ACC112 (cell line): ENCODE data around the gene TMEM244.
"Not testable (repeated sequence)": the region's sequence is repeated elsewhere in the genome, so short reads cannot be mapped to it uniquely, and the experiment has no call there.

Experiments
- H2AFZ ChIP-seq: fragments of 200-600 bp; sonication (generic); one replicate; pipeline ENCODE4 v1.6.0; 2017; ENCODE audit warnings: antibody characterized with exemption, low read length; ENCODE audit not compliant: unreplicated experiment
- H3K27ac ChIP-seq: fragments of 200-600 bp; sonication (generic); 2 replicates; pipeline ENCODE4 v1.5.1; 2014; ENCODE audit warnings: low read depth, mild to moderate bottlenecking, antibody characterized with exemption, low read length, moderate library complexity
- H3K27me3 ChIP-seq: fragments of 200-600 bp; sonication (generic); 2 replicates; pipeline ENCODE4 v1.6.1; 2014; ENCODE audit warnings: mild to moderate bottlenecking, antibody characterized with exemption, low read length, moderate library complexity, mixed read lengths; ENCODE audit not compliant: insufficient read depth
- H3K36me3 ChIP-seq: fragments of 200-600 bp; sonication (generic); 2 replicates; pipeline ENCODE4 v1.6.1; 2016; ENCODE audit warnings: mild to moderate bottlenecking, antibody characterized with exemption, low read length, moderate library complexity, mixed read lengths; ENCODE audit not compliant: insufficient read depth
- H3K4me1 ChIP-seq: fragments of 200-600 bp; sonication (generic); one replicate; pipeline ENCODE4 v1.6.1; 2016; ENCODE audit warnings: low read length, mixed read lengths; ENCODE audit not compliant: insufficient read depth, unreplicated experiment, control insufficient read depth
- H3K4me3 ChIP-seq: fragments of 200-600 bp; sonication (generic); 2 replicates; pipeline ENCODE4 v1.5.1; 2014; ENCODE audit warnings: mild to moderate bottlenecking, low read depth, low read length
- H3K79me2 ChIP-seq: fragments of 200-600 bp; sonication (generic); one replicate; pipeline ENCODE4 v1.6.0; 2016; ENCODE audit warnings: low read length; ENCODE audit not compliant: control insufficient read depth, unreplicated experiment, insufficient read depth

Gene TMEM244

GRCh38 chr6:129845696-129846095 is 15.4 kb downstream of the TMEM244 start:
- Histone ChIP-seq H3K36me3 (no peaks in the 10 kb centered on the region), H3K4me3 (no peak overlapping the region), H2AFZ (no peak overlapping the region), H3K27ac (no peak overlapping the region), H3K4me1 (peaks cover 14% of the 10 kb centered on the region), H3K79me2 (no peaks in the 10 kb centered on the region), H3K27me3 (no peaks in the 10 kb centered on the region)

GRCh38 chr6:129844118-129844891 is 16.8 kb downstream of the TMEM244 start:
- Histone ChIP-seq H2AFZ (no peak overlapping the region), H3K79me2 (no peaks in the 10 kb centered on the region), H3K27ac (no peak overlapping the region)

GRCh38 chr6:129843573-129843972 is 17.5 kb downstream of the TMEM244 start:
- no peaks in the 10 kb centered on the region for H3K36me3 ChIP-seq
- no peak overlapping the region for H3K4me3 ChIP-seq
- H3K27ac ChIP-seq: no peak overlapping the region
- H3K4me1 ChIP-seq: peaks cover 6% of the 10 kb centered on the region
- no peaks in the 10 kb centered on the region for H3K27me3 ChIP-seq
- H2AFZ ChIP-seq: no peak overlapping the region
- H3K79me2 ChIP-seq: no peaks in the 10 kb centered on the region

More at GRCh38 chr6:129844118-129844891, 16.8 kb downstream of the TMEM244 start:
- Histone ChIP-seq H3K27me3 (no peaks in the 10 kb centered on the region), H3K4me3 (no peak overlapping the region), H3K36me3 (no peaks in the 10 kb centered on the region), H3K4me1 (peaks cover 7% of the 10 kb centered on the region)

GRCh38 chr6:129842881-129843409 is 18.2 kb downstream of the TMEM244 start:
- Histone ChIP-seq H2AFZ (no peak overlapping the region), H3K79me2 (no peaks in the 10 kb centered on the region), H3K27me3 (no peaks in the 10 kb centered on the region), H3K4me3 (no peak overlapping the region), H3K27ac (no peak overlapping the region), H3K4me1 (peaks cover 6% of the 10 kb centered on the region), H3K36me3 (no peaks in the 10 kb centered on the region)

GRCh38 chr6:129842137-129842536 is 19.0 kb downstream of the TMEM244 start:
- Histone ChIP-seq H3K36me3 (no peaks in the 10 kb centered on the region), H3K27me3 (no peaks in the 10 kb centered on the region), H3K4me3 (no peak overlapping the region), H3K79me2 (no peaks in the 10 kb centered on the region), H2AFZ (no peak overlapping the region), H3K27ac (no peak overlapping the region), H3K4me1 (peaks cover 6% of the 10 kb centered on the region)

- H3K27me3 ChIP-seq: not testable (repeated sequence)
These were observed 21.6 kb downstream of the TMEM244 start for GRCh38 chr6:129839562-129839961.

GRCh38 chr6:129835691-129836090 is 25.4 kb downstream of the TMEM244 start:
- Histone ChIP-seq H3K4me1 (no peaks in the 10 kb centered on the region), H3K27me3 (no peaks in the 10 kb centered on the region), H3K27ac (no peak overlapping the region), H2AFZ (no peak overlapping the region), H3K36me3 (no peaks in the 10 kb centered on the region), H3K79me2 (no peaks in the 10 kb centered on the region), H3K4me3 (no peak overlapping the region)

More at GRCh38 chr6:129839562-129839961, 21.6 kb downstream of the TMEM244 start:
- H3K4me3 ChIP-seq, H3K4me1 ChIP-seq, H3K27ac ChIP-seq, H3K79me2 ChIP-seq, H2AFZ ChIP-seq, H3K36me3 ChIP-seq: not testable (repeated sequence)

GRCh38 chr6:129832299-129832698 is 28.8 kb downstream of the TMEM244 start:
- Histone ChIP-seq H3K27me3 (no peaks in the 10 kb centered on the region), H3K27ac (no peak overlapping the region), H3K4me1 (no peaks in the 10 kb centered on the region), H3K79me2 (no peaks in the 10 kb centered on the region), H3K36me3 (no peaks in the 10 kb centered on the region), H3K4me3 (no peak overlapping the region), H2AFZ (no peak overlapping the region)

- Histone ChIP-seq H3K79me2 (no peaks in the 10 kb centered on the region), H3K4me3 (no peak overlapping the region), H3K36me3 (no peaks in the 10 kb centered on the region), H3K27me3 (no peaks in the 10 kb centered on the region), H3K27ac (no peak overlapping the region), H3K4me1 (no peaks in the 10 kb centered on the region), H2AFZ (no peak overlapping the region)
These were observed 32.9 kb downstream of the TMEM244 start for GRCh38 chr6:129828229-129828628.

- no peak overlapping the region for H3K27ac ChIP-seq
- H3K79me2 ChIP-seq: no peaks in the 10 kb centered on the region
- H2AFZ ChIP-seq: no peak overlapping the region
- H3K27me3 ChIP-seq: no peaks in the 10 kb centered on the region
- no peak overlapping the region for H3K4me3 ChIP-seq
- H3K4me1 ChIP-seq: no peaks in the 10 kb centered on the region
- H3K36me3 ChIP-seq: no peaks in the 10 kb centered on the region
These were observed 42.9 kb downstream of the TMEM244 start for GRCh38 chr6:129818251-129818650.

- Histone ChIP-seq H3K27ac (no peak overlapping the region), H3K36me3 (no peaks in the 10 kb centered on the region), H3K27me3 (no peaks in the 10 kb centered on the region), H3K4me3 (no peak overlapping the region), H2AFZ (no peak overlapping the region), H3K4me1 (no peaks in the 10 kb centered on the region), H3K79me2 (no peaks in the 10 kb centered on the region)
These were observed 43.3 kb downstream of the TMEM244 start for GRCh38 chr6:129817821-129818220.
